DND-41 (cell line): ENCODE results near the gene LLGL2.

ENCODE experiments used
- ATAC-seq: fragments of 200-7000 bp; cut with Tn5 transposase; 3 replicates; pipeline ENCODE4 v1.9.1; 2021; ENCODE audit warnings: low read depth; ENCODE audit not compliant: insufficient read depth
- DNase-seq: peaks from one replicate; pipeline ENCODE4 v3.0.0-alpha.2; 2020
- H2AFZ ChIP-seq: 2 replicates; pipeline ENCODE4 v1.6.0; 2012; ENCODE audit warnings: low read depth, low read length
- H3K27ac ChIP-seq: 2 replicates; pipeline ENCODE4 v1.5.1; 2012; ENCODE audit warnings: low read length, inconsistent platforms
- H3K27me3 ChIP-seq: fragments of 200-600 bp; sonication (generic); 2 replicates; pipeline ENCODE4 v1.6.0; 2012; ENCODE audit warnings: low read length, mild to moderate bottlenecking, inconsistent platforms; ENCODE audit not compliant: insufficient read depth, poor library complexity
- H3K36me3 ChIP-seq: 2 replicates; pipeline ENCODE4 v1.5.1; 2012; ENCODE audit warnings: low read length, inconsistent platforms; ENCODE audit not compliant: insufficient read depth
- H3K4me1 ChIP-seq: 2 replicates; pipeline ENCODE4 v1.5.1; 2012; ENCODE audit warnings: mild to moderate bottlenecking, low read length; ENCODE audit not compliant: insufficient read depth
- H3K4me2 ChIP-seq: 2 replicates; pipeline ENCODE4 v1.6.0; 2012; ENCODE audit warnings: mild to moderate bottlenecking, moderate library complexity, low read length, inconsistent platforms; ENCODE audit not compliant: insufficient read depth
- H3K4me3 ChIP-seq, 2 experiments: fragments of 200-600 bp in 1 of 2; shearing (Covaris generic) in 1 of 2; 2 replicates each; pipeline ENCODE4 v1.5.1; 2012 to 2016; ENCODE audit warnings: inconsistent platforms in 2 of 2, low read length in 2 of 2, mild to moderate bottlenecking in 2 of 2, low read depth in 1 of 2, moderate library complexity in 1 of 2
- H3K79me2 ChIP-seq: 2 replicates; pipeline ENCODE4 v1.6.0; 2012; ENCODE audit warnings: low read length, inconsistent platforms; ENCODE audit not compliant: insufficient read depth
- H3K9ac ChIP-seq: 2 replicates; pipeline ENCODE4 v1.6.0; 2012; ENCODE audit warnings: low read depth, mild to moderate bottlenecking, inconsistent platforms, low read length, moderate library complexity
- H3K9me3 ChIP-seq: 2 replicates; pipeline ENCODE4 v1.5.1; 2012; ENCODE audit warnings: low read length, moderate library complexity, mild to moderate bottlenecking, inconsistent platforms; ENCODE audit not compliant: insufficient read depth, severe bottlenecking
- H4K20me1 ChIP-seq: 2 replicates; pipeline ENCODE4 v1.6.0; 2012; ENCODE audit warnings: low read length; ENCODE audit not compliant: insufficient read depth
- CTCF ChIP-seq: IDR thresholded peaks from 2 replicates; pipeline ENCODE4 v1.5.1; 2012; ENCODE audit warnings: borderline replicate concordance, low read length, moderate library complexity, mild to moderate bottlenecking; ENCODE audit not compliant: poor library complexity, severe bottlenecking; ENCODE audit errors: extremely low read depth
- EZH2 ChIP-seq: IDR thresholded peaks from 3 replicates; pipeline ENCODE4 v1.6.1; 2012; ENCODE audit warnings: borderline replicate concordance, low read depth, mild to moderate bottlenecking, moderate library complexity, low read length, inconsistent platforms; ENCODE audit not compliant: severe bottlenecking

Gene LLGL2

GRCh38 chr17:75481194-75482068 is 44.1 kb upstream of the LLGL2 start:
- H3K4me2 ChIP-seq = no peak overlapping the region
- H3K79me2 ChIP-seq = peaks cover 53% of the 10 kb centered on the region
- H3K9me3 ChIP-seq = no peaks in the 10 kb centered on the region
- H3K36me3 ChIP-seq = peaks cover 21% of the 10 kb centered on the region
- TF ChIP-seq CTCF (no peak), EZH2 (no peak)
- peaks cover 6% of the 10 kb centered on the region for H3K4me1 ChIP-seq
- no peaks in the 10 kb centered on the region for H3K27me3 ChIP-seq
- no peak for DNase-seq
- no peak overlapping the region for H3K27ac ChIP-seq
- no peak overlapping the region for H2AFZ ChIP-seq
- no peak overlapping the region for H3K4me3 ChIP-seq
- ATAC-seq = no peak; the same call in 2 of the 3 replicates
- no peak overlapping the region for H3K9ac ChIP-seq
- peaks cover 18% of the 10 kb centered on the region; the same call in 1 of the 2 replicates for H4K20me1 ChIP-seq

- TF ChIP-seq EZH2 (no peak), CTCF (no peak)
- H3K36me3 ChIP-seq = peaks cover 18% of the 10 kb centered on the region
- ATAC-seq (no peak), DNase-seq (no peak)
- H4K20me1 ChIP-seq = peaks cover 18% of the 10 kb centered on the region; the same call in 1 of the 2 replicates
- no peak overlapping the region for H3K27ac ChIP-seq
- H3K4me2 ChIP-seq = no peak overlapping the region
- no peaks in the 10 kb centered on the region for H3K27me3 ChIP-seq
- no peaks in the 10 kb centered on the region for H3K9me3 ChIP-seq
- no peak overlapping the region for H2AFZ ChIP-seq
- H3K79me2 ChIP-seq = peaks cover 44% of the 10 kb centered on the region
- H3K4me1 ChIP-seq = peaks cover 15% of the 10 kb centered on the region
- no peak overlapping the region for H3K4me3 ChIP-seq
- no peak overlapping the region for H3K9ac ChIP-seq
Observed at GRCh38 chr17:75482098-75482942, 43.2 kb upstream of the LLGL2 start.

- no peak for TF ChIP-seq CTCF
- TF ChIP-seq EZH2 = no peak
Observed at GRCh38 chr17:75485688-75486087, 39.8 kb upstream of the LLGL2 start.

More at GRCh38 chr17:75485688-75486087, 39.8 kb upstream of the LLGL2 start:
- peaks cover 25% of the 10 kb centered on the region for H3K4me1 ChIP-seq
- no peak overlapping the region for H3K4me3 ChIP-seq
- peaks cover 17% of the 10 kb centered on the region; the same call in 1 of the 2 replicates for H4K20me1 ChIP-seq
- peaks cover 32% of the 10 kb centered on the region for H3K79me2 ChIP-seq
- H3K27me3 ChIP-seq = no peaks in the 10 kb centered on the region
- no peak overlapping the region for H3K27ac ChIP-seq
- peaks cover 31% of the 10 kb centered on the region for H3K36me3 ChIP-seq
- no peak overlapping the region for H3K9ac ChIP-seq
- no peak overlapping the region for H3K4me2 ChIP-seq
- no peak overlapping the region for H2AFZ ChIP-seq
- ATAC-seq (no peak), DNase-seq (no peak)
- H3K9me3 ChIP-seq = no peaks in the 10 kb centered on the region
